Measurements from ENCODE around the gene RAD51B. TPM values are rescaled to one million over a fixed set of nuclear protein-coding genes. Genes with fewer than 3 reads are reported as not detected.

Gene RAD51B
- total RNA-seq, 1 experiment from 2014 or later, result 14.2 TPM

GRCh38 chr14:67820428-67820971, 921 bp downstream of the RAD51B start:
- DNase-seq (ENCODE audit: low spot score) (no peak), ATAC-seq (no peak)
- H3K36me3 Mint-ChIP-seq, result no peaks in the 10 kb centered on the region
- peaks cover 25% of the 10 kb centered on the region for H3K4me1 Mint-ChIP-seq
- ChIA-PET CTCF (no interaction called here), POLR2A (no interaction called here)
- H3K27me3 Mint-ChIP-seq (ENCODE audit: low read depth), result no peaks in the 10 kb centered on the region
- H3K4me3 Mint-ChIP-seq, result peak overlapping the region; percentile 95
- H3K27ac Mint-ChIP-seq, result peak overlapping the region; percentile 84
- TF ChIP-seq RELA (CRISPR knock-in tag; IDR thresholded peaks at IDR 0.05; ENCODE audit: borderline replicate concordance) (no peak), ETV6 (CRISPR knock-in tag; IDR thresholded peaks at IDR 0.05) (no peak), ZNF396 (CRISPR knock-in tag; IDR thresholded peaks at IDR 0.05; ENCODE audit: borderline replicate concordance) (no peak), ZNF138 (CRISPR knock-in tag; conservative IDR thresholded peaks at IDR 0.05) (no peak), FOXP4 (CRISPR knock-in tag; IDR thresholded peaks at IDR 0.05) (no peak), PRRX2 (CRISPR knock-in tag; IDR thresholded peaks at IDR 0.05) (no peak), SOX15 (CRISPR knock-in tag; IDR thresholded peaks at IDR 0.05) (no peak), NR3C1 (CRISPR knock-in tag; conservative IDR thresholded peaks at IDR 0.05; ENCODE audit: low read depth) (no peak), HMGA2 (CRISPR knock-in tag; IDR thresholded peaks at IDR 0.05) (no peak), CREM (CRISPR knock-in tag; IDR thresholded peaks at IDR 0.05) (no peak), ELF4 (CRISPR knock-in tag; IDR thresholded peaks at IDR 0.05; ENCODE audit: low read depth) (no peak)
- TF ChIP-seq, protein P1, sequence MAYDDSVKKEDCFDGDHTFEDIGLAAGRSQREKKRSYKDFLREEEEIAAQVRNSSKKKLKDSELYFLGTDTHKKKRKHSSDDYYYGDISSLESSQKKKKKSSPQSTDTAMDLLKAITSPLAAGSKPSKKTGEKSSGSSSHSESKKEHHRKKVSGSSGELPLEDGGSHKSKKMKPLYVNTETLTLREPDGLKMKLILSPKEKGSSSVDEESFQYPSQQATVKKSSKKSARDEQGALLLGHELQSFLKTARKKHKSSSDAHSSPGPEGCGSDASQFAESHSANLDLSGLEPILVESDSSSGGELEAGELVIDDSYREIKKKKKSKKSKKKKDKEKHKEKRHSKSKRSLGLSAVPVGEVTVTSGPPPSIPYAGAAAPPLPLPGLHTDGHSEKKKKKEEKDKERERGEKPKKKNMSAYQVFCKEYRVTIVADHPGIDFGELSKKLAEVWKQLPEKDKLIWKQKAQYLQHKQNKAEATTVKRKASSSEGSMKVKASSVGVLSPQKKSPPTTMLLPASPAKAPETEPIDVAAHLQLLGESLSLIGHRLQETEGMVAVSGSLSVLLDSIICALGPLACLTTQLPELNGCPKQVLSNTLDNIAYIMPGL (CRISPR knock-in tag; IDR thresholded peaks at IDR 0.05), result no peak
- TF ChIP-seq, protein P2, sequence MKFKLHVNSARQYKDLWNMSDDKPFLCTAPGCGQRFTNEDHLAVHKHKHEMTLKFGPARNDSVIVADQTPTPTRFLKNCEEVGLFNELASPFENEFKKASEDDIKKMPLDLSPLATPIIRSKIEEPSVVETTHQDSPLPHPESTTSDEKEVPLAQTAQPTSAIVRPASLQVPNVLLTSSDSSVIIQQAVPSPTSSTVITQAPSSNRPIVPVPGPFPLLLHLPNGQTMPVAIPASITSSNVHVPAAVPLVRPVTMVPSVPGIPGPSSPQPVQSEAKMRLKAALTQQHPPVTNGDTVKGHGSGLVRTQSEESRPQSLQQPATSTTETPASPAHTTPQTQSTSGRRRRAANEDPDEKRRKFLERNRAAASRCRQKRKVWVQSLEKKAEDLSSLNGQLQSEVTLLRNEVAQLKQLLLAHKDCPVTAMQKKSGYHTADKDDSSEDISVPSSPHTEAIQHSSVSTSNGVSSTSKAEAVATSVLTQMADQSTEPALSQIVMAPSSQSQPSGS (CRISPR knock-in tag; IDR thresholded peaks at IDR 0.05; ENCODE audit: borderline replicate concordance, low read depth), result no peak
- H3K9me3 Mint-ChIP-seq, result no peaks in the 10 kb centered on the region

- Mint-ChIP-seq H3K9me3 (no peaks in the 10 kb centered on the region), H3K4me1 (peaks cover 22% of the 10 kb centered on the region), H3K36me3 (peaks cover 3% of the 10 kb centered on the region), H3K27me3 (ENCODE audit: low read depth) (no peaks in the 10 kb centered on the region), H3K27ac (peak overlapping the region; percentile 84), H3K4me3 (peak overlapping the region; percentile 95)
- POLR2A ChIA-PET, result no interaction called here
- DNase-seq (ENCODE audit: low spot score) (no peak), ATAC-seq (no peak)
- CTCF ChIA-PET, result interaction anchor here (0.6 kb wide), 1 partner anchor 967 kb away, joined by 4 read pairs; no protein-coding TSS in a partner anchor
- TF ChIP-seq CBFB (CRISPR knock-in tag; IDR thresholded peaks at IDR 0.05; ENCODE audit: low read depth) (no peak), AFF4 (CRISPR knock-in tag; IDR thresholded peaks at IDR 0.05; ENCODE audit: borderline replicate concordance) (no peak), ESRRA (CRISPR knock-in tag; IDR thresholded peaks at IDR 0.05; ENCODE audit: borderline replicate concordance) (no peak), MXD4 (CRISPR knock-in tag; IDR thresholded peaks at IDR 0.05; ENCODE audit: borderline replicate concordance) (no peak), GTF2I (CRISPR knock-in tag; conservative IDR thresholded peaks at IDR 0.05) (no peak), ZNF232 (CRISPR knock-in tag; IDR thresholded peaks at IDR 0.05) (no peak), FOXK1 (CRISPR knock-in tag; IDR thresholded peaks at IDR 0.05) (no peak), ZNF121 (CRISPR knock-in tag; IDR thresholded peaks at IDR 0.05) (no peak), FOXP1 (CRISPR knock-in tag; IDR thresholded peaks at IDR 0.05; ENCODE audit: borderline replicate concordance) (no peak)
- TF ChIP-seq, protein P2 (CRISPR knock-in tag; IDR thresholded peaks at IDR 0.05; ENCODE audit: borderline replicate concordance, low read depth), result no peak
- TF ChIP-seq, protein P3, sequence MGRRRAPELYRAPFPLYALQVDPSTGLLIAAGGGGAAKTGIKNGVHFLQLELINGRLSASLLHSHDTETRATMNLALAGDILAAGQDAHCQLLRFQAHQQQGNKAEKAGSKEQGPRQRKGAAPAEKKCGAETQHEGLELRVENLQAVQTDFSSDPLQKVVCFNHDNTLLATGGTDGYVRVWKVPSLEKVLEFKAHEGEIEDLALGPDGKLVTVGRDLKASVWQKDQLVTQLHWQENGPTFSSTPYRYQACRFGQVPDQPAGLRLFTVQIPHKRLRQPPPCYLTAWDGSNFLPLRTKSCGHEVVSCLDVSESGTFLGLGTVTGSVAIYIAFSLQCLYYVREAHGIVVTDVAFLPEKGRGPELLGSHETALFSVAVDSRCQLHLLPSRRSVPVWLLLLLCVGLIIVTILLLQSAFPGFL (CRISPR knock-in tag; IDR thresholded peaks at IDR 0.05; ENCODE audit: borderline replicate concordance), result no peak
Measured at GRCh38 chr14:67821121-67821520, 1.5 kb downstream of the RAD51B start.
